Measurements from ENCODE around the gene NT5DC1.
A peak's percentile ranks its signal among the peaks of the same experiment; 100 is the strongest.
"Not testable (repeated sequence)": the region's sequence is repeated elsewhere in the genome, so short reads cannot be mapped to it uniquely, and the experiment has no call there.

Gene NT5DC1

GRCh38 chr6:116094041-116094440 is 6.6 kb upstream of the NT5DC1 start:
- FAIRE-seq, result no peak

DNA sequence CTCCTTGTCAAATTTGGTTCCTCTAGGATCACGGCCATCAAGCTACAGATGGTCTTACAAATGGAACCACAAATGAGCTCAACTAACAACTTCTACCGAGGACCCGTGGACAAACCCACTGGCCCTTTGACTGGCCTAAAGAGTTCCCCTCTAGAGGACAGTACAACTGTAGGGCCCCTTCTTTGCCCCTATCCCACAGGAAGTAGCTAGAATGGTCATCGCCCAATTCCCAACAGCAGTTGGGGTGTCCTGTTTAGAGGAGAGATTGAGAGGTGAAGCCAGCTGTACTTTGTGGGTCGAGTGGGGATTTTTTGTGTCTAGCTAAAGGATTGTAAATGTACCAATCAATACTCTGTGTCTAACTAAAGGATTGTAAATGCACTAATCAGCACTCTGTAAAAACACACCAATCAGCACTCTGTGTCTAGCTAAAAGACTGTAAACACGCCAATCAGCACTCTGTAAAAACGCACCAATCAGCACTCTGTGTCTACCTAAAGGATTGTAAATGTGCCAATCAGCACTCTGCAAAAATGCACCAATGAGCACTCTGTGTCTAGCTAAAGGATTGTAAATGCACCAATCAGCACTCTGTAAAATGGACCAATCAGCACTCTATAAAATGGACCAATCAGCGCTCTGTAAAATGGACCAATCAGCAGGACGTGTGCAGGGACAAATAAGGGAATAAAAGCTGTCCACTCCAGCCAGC is 4.4 kb upstream of the NT5DC1 start:
- not testable (repeated sequence) for FAIRE-seq

- FAIRE-seq, result peak; percentile 92
These were observed 3.5 kb upstream of the NT5DC1 start for GRCh38 chr6:116096979-116097816.

DNA sequence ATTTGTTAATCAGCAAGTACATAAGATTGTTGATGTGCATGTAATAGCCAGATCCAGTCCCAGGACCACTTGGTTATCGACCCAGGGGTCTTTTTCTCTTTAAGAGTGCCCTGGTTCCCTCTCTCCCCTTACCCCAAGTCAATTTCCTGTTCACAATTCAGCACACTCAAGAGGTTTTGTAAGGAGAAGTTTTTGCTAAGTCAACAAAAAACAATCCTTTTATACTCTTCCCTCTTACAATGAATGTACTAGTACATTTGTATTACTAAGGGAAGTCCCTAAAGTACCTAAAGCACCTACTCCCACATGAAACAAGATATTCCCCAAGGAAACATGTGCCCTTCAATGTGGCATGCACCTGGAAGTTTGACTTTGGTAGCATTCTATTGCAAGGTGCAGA is 1.6 kb upstream of the NT5DC1 start:
- FAIRE-seq, result no peak

GRCh38 chr6:116101302-116101718 is 657 bp downstream of the NT5DC1 start:
- no peak for FAIRE-seq

GRCh38 chr6:116101790-116102189 is 1.1 kb downstream of the NT5DC1 start:
- FAIRE-seq, result no peak

DNA sequence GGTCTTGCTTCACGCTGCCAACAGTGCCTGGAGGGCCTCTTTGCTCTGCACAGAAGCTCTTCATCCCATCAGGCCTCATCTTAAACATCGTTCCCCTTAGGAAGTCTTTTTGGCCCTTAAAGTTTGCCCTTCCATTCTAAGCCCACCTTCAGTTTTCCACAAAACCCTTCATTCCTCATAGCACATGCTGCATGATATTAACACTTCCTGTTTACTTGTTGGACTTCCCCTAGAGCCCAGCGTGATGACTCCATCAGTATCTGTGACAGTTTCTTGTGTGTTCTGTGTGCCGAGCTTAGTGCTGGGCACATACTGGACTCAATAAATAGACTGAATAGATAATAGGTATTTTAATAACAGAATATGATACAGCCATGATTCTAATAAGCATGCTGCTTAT is 2.2 kb downstream of the NT5DC1 start:
- no peak for FAIRE-seq

- FAIRE-seq, result no peak
These were observed 4.0 kb downstream of the NT5DC1 start for GRCh38 chr6:116104636-116105035.

- FAIRE-seq, result no peak
These were observed 4.6 kb downstream of the NT5DC1 start for GRCh38 chr6:116105247-116105646.

GRCh38 chr6:116106146-116106545 is 5.5 kb downstream of the NT5DC1 start:
- FAIRE-seq, result no peak

GRCh38 chr6:116108836-116109235 is 8.2 kb downstream of the NT5DC1 start:
- no peak for FAIRE-seq

DNA sequence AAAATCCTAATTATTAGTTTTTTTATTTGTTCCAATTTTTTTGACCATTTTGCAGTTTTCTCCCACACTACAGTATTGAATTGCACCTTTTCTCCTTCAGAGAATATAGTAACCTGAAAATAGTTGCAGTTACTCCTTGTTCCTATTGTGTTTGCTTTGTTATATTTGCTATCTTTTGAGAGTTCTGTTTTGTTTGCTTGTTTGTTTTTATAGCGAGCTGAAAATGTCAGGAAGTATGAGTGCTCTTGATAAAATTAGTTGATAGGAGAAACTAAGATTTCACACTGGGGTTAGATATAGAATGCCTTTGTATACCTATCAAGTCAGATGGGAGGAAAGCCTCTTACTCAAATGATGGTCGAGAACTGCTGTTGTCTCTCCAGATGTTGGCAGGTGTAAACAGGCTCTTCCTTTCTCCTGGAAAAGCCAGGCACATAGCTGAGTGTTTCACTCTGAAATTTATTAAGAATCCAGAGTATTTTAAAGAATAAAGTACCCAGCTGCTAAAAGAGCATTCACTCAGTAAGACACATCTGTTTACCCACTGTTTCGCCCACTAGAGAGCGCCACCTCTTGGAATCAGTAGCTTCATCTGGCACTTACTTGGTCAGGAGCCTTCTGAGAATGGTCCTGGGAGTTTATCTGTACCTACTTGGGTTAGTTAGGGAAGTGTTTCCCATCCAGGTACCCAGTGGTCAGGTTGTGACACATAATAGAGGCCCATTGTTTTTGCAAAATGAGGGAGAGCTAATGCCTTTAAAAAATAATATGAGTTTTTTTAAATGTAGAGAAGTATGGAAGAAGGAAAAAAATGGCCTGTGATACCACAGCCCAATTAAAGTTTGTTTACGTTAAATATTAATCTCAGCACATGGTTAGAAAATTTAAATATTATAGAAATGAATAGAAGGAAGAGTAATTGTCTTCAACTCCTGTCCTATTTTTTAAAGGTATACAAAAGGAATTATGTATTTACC is 11.2 kb downstream of the NT5DC1 start:
- no peak for FAIRE-seq

DNA sequence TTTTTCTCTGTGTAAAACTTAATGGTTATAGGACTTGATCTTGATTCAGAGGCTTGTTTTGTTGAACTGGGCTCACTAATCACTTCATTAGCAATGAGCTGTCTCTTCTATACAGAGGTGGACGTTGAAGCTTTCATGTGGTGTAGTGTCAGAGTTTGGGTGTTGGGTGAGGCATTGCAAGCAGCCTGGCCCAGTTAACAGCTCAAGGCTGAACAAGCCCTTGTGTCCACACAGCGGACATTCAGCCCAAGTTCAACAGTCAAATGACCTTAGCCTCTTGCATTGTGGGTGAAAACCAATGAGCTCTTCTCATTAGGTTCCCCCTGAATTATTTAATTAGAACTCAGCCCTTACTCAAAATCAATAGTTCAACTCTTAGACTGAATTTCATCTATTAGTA is 12.7 kb downstream of the NT5DC1 start:
- no peak for FAIRE-seq

DNA sequence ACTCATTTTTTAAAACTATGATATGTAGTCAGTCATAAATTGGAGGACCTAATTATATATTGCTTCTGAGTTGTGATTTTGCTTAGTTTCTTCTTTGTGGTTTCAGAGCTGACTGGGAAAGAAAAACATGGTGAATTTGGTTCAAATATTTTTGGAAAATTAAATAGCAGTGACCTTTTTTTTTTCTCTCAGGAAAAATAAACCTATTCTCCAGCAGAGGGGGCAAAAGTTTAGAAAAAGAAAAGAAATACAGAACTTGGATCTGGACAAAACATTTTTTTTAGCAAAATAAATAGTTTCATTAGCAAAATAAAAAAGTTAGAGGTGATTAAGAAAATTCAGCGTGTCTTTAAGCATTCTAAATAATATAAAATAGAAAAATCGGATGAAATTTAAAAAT is 15.1 kb downstream of the NT5DC1 start:
- FAIRE-seq, result peak; percentile 60

DNA sequence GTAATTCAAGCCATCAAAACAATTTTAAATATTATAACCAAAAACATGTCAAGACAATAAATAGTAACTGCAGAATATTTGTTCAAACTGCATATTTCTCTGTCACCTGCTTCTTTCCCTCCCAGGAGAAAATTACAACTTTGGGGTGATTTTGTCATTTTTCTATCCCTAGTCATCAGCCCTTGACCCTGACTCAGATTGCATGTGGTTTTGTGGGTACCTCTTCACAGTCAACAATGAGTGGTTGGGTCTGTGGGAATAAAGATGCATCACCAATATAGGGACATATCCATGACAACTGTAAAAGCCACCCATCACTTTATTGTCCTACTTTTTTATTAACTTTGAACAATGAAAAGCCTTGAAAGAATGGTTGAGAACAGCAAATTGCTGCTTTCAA is 18.0 kb downstream of the NT5DC1 start:
- FAIRE-seq, result no peak

GRCh38 chr6:116120430-116120829 is 19.8 kb downstream of the NT5DC1 start:
- no peak for FAIRE-seq

- FAIRE-seq, result no peak
These were observed 25.4 kb downstream of the NT5DC1 start, which contains the start of gene COL10A1 for GRCh38 chr6:116126032-116126431. Gene COL10A1, minus strand, starts transcription at chr6:116126132. Its CDS starts 640 bp downstream, at chr6:116125492.

GRCh38 chr6:116127771-116128493 is 27.3 kb downstream of the NT5DC1 start:
- FAIRE-seq, result no peak

DNA sequence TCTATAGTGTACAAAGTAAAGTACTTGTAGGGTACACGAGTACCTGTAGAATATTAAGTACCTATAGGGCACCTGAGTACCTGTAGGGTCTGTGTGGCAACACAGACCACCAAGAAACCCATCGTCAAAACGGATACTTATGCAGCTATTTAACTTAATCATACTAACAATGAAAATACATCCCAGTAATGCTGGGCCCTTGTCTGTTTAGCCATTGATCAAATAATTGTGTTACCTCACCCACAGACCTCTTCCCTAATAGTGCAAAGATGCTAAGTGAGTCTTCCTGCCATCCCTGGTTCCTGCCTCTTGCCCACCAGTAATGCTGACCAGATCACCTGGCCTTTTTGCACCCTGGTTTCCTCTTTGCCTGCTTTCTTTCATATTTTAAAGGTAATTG is 32.8 kb downstream of the NT5DC1 start:
- FAIRE-seq, result no peak

DNA sequence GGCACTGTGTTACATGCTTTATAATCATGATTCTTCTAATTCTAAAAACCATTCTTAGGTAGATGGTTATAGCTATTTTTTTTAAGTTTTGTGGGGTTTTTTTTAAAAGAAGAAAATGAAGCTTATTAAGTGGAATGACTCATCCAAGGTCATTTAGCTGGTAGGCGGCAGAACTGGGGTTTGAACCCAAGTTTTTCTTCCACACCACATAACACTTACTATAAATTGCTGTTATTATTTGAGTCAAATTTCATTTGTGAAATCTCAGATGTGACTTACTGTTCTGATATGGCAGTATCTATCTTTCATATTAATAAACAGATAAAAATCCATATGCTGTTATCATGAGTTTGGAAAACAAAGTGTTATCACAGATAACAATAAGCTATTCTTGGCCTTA is 35.7 kb downstream of the NT5DC1 start:
- FAIRE-seq, result no peak

GRCh38 chr6:116136933-116137340 is 36.3 kb downstream of the NT5DC1 start:
- FAIRE-seq, result no peak

DNA sequence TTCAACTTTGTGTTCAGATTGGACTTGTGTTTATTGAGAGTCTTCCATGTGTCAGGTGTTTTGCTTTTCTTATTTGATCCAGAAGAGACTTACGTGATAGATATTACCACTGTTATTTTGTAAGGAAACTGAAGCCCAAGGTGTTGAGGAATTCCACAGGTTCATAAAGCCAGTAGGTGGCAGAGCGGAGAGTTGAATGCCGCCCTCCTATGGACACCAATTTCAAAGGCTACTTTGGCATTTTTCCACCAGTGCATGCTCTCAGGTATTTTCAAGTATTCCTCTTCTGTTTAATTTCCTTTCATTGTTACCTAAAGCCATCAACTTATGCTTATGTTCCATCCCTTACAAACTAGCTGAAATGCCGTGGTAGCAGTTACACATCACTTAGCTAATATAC is 39.3 kb downstream of the NT5DC1 start:
- FAIRE-seq, result no peak
